ENCODE data around the gene DAZAP1. TPM values are rescaled to one million over a fixed set of nuclear protein-coding genes. Genes with fewer than 3 reads are reported as not detected.

DAZAP1 gene
- polyA plus RNA-seq, 4 donors, result 77.5 to 89.8 (median 83.4) TPM

DNA sequence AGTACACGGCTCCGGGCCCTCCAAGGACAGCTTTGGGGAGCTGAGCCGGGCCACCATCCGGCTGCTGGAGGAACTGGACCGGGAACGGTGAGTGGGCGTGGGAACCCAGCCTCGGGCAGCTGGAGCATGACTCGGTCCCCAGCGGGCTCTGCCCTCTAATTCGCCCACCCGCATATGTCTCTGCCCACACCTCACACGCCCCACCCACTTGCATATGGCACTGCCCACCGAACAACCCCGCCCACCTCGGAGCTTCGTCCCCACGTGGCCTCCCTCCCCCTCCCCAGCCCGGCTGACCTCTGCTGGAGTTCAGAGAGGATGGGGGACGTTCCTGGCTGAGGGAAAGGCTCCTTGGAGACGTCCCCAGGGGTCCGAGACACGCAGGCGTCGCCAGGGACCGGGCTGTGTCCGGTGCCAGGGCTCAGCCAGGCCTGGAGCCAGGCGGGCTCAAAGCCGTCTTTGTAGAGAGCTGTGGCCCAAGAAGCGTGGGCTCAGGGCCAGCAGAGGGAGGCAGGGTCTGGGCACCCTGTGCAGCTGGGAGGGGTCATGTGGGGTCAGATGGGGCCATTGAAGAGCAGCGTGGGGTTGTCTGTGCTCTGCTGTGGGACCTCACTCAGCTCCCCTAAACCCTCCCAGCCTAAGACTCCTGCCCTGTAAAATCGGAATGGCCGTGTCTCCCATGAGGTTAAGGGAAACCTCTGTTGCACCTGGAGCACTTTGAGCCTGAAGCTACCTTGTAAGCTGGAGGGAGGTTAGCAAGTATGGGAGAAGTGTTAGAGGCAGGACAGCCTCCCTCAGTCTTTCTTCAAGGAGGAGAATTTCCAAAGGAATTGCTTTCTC is 46.4 kb downstream of the DAZAP1 start:
- DNase-seq (ENCODE audit: low read depth in 4 of 4, low spot score in 3 of 4), result no peak

DNA sequence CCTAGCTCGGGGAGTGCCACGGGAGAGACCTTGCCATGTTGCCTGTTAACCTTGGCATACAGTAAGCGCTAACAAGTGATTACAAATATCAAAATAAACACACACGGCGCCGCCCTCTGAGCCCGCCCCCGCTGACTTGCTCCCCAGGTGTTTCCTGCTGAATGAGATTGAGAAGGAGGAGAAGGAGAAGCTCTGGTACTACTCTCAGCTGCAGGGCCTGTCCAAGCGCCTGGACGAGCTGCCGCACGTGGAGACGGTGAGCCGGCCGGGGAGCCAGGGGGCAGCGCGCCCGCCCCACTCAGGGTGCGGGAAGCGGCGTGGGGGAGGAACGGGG is 47.6 kb downstream of the DAZAP1 start:
- DNase-seq (ENCODE audit: low read depth in 4 of 4, low spot score in 3 of 4), result no peak

DNA sequence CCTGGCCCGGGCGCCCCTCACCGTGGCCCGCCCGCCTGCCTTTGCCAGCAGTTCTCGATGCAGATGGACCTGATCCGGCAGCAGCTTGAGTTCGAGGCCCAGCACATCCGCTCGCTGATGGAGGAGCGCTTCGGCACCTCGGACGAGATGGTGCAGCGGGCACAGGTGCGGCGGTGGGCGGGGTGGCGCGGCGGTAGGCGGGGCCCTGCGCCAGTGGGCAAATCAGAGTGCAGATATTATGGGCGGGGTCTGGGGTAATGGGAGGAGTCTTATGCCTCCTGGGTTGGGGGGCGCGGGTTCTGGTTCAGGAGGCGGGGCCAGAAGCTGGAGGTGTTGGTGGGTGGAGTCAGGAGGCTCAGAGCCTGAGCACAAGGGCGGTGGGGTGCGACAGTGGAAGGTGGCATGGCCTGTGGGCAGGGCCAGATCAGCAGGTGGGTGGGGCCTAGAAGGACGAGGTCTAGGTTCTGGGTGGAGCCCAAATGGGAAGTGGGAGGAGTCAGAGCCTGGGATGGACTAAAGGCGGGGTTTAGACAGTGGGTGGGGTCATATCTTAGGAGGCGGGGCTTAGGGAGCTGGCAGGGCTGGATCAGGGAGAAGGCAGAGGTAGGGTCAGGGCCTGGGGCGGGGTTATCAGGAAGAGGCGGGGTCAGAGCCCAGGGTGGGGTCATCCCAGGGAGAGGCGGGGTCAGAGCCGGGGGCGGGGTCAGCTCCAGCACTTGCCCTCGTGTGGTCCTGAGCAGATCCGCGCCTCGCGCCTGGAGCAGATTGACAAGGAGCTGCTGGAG is 48.1 kb downstream of the DAZAP1 start:
- no peak for DNase-seq (ENCODE audit: low read depth in 4 of 4, low spot score in 3 of 4)

DNA sequence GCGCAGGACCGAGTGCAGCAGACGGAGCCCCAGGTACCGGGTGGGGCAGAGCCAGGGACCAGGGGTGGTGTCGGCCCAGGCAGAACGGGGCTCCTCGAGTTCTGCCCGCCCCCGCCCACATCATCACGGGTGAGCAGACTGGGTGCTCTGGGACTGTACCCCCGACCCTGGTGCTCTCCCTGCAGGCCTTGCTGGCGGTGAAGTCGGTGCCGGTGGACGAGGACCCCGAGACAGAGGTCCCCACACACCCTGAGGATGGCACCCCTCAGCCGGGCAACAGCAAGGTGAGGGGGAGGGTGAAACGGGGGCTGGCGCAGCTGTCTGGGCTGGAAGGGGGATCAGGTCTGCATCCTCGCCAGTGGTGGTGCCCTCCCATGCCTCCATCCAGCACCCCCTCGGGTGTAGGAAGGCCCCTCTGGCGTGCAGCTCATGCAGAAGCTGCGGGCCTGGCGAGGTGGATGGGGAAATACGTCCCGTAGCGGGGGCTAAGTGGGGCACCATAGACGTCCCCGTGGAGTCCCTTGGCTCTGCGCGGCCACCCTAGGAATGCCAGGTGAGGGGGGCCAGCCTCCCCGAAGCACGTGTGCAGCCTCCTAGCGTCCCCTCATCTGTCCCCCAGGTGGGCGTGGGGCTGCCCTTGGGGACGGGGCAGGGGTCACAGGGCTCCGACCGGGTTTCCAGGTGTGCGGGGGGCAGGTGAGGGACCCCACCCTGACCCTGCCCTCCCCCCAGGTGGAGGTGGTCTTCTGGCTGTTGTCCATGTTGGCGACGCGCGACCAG is 48.9 kb downstream of the DAZAP1 start:
- no peak for DNase-seq (ENCODE audit: low read depth in 4 of 4, low spot score in 3 of 4)

DNA sequence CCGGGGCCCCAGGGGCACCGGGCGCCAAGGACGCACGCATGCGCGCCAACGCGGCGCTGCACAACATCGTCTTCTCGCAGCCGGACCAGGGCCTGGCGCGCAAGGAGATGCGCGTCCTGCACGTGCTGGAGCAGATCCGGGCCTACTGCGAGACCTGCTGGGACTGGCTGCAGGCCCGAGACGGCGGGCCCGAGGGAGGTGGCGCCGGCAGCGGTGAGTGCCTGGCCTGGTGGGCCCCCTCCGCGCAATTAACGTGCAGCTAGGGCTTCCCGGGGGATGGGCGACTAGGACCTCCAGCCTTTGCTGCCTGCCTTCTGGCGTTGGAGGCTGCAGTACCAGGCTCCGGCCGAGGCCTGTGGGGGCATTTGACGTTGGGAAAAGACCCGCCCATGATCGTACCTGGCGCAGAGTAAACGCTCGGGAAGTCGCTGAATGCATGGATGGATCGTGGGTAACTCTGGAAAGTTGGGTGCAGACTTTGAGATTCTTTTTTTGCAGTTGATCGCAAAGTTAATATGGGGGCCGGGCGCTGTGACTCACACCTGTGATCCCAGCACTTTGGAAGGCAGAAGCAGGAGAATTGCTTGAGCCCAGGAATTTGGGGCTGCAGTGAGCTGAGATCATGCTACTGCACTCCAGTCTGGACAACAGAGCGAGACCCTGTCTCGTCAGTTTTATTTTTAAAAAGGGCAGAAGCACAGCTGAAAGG is 49.8 kb downstream of the DAZAP1 start:
- DNase-seq (ENCODE audit: low read depth in 4 of 4, low spot score in 3 of 4), result no peak

DNA sequence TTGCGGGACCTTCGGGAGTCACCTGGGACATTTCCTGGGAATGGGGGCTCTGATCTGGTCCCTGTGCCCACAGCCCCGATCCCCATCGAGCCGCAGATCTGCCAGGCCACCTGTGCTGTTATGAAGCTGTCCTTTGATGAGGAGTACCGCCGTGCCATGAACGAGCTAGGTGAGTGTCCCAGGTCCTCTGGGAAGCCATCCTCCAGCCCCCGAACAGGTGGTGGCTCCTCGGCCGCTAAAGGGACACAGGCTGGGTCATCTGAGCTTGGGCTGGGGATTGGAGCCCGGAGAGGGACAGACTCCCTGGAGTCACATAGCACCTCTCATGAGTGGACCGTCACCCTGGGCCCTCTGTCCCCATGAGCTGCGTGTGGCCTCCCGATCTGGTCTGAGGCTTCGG is 50.5 kb downstream of the DAZAP1 start:
- DNase-seq (ENCODE audit: low read depth in 4 of 4, low spot score in 3 of 4), result no peak

DNA sequence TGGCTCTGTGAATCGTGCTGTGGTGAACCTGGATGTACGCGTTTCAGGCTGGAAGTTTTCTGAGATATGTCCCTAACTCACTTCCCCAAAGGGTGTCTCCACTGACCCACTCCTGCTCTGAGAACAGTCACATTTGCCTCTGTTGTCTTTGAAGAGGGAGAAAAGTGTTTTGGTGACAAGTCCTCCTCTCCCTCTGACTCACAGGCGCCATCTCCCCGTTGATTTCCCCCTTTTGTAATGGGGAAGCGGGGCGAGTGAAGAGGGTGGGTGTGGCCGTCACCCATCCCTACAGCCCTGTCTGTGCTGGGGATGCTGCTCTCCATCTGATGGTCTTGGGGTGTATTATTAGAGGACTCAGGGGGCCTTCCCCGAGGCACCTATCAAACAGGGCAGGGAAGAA is 52.1 kb downstream of the DAZAP1 start:
- no peak for DNase-seq (ENCODE audit: low read depth in 4 of 4, low spot score in 3 of 4)

DNA sequence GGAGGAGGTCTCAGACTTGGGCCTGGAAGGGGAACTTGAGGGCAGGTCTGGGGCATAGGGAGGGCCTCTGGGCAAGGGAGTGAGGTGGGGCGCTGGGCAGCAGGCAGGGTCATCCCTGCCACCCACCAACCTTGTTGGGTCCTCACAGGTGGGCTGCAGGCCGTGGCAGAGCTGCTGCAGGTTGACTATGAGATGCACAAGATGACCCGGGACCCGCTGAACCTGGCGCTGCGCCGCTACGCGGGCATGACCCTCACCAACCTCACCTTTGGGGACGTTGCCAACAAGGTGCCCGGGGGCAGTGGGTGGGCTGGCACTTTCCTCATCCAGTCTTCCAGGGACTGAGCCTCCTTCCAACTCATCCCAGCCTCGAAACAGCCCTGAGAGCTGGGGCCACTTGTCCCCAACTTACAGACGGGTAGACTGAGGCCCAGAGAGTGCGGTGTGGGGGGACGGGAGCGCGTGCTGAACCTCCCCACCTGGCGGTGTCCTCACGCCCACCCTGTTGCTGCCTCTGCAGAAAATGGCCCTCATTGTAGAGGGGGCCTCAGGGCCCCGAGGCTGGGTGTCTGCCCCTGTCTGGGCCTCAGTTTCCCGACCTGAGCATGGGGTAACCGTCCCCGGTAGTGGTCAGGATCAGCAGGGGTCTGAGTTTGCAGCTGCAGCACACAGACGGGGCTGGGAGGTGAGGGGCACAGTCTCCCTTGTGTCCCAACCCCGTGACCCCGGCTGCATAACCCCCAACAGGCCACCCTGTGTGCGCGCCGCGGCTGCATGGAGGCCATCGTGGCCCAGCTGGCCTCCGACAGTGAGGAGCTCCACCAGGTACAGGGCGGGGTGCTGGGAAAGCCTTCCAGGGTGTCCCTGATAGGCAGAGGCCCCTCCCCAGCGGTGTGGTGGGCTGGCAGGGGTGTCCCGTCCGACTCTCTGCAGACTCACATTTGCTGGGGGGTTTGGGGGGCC is 52.9 kb downstream of the DAZAP1 start:
- no peak for DNase-seq (ENCODE audit: low read depth in 4 of 4, low spot score in 3 of 4)

DNA sequence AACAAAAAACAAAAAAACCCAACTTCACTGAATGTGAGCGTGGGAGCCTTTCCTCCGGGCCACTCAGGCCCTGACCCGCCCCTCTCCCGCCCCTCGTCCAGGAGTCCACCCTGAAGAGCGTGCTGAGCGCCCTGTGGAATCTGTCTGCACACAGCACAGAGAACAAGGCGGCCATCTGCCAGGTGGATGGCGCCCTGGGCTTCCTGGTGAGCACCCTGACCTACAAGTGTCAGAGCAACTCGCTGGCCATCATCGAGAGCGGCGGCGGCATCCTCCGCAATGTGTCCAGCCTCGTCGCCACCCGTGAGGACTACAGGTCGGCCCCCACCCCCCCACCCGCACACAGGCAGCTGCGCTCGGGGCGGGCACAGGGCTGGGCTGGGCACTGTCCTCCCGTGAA is 54.5 kb downstream of the DAZAP1 start:
- no peak for DNase-seq (ENCODE audit: low read depth in 4 of 4, low spot score in 3 of 4)

DNA sequence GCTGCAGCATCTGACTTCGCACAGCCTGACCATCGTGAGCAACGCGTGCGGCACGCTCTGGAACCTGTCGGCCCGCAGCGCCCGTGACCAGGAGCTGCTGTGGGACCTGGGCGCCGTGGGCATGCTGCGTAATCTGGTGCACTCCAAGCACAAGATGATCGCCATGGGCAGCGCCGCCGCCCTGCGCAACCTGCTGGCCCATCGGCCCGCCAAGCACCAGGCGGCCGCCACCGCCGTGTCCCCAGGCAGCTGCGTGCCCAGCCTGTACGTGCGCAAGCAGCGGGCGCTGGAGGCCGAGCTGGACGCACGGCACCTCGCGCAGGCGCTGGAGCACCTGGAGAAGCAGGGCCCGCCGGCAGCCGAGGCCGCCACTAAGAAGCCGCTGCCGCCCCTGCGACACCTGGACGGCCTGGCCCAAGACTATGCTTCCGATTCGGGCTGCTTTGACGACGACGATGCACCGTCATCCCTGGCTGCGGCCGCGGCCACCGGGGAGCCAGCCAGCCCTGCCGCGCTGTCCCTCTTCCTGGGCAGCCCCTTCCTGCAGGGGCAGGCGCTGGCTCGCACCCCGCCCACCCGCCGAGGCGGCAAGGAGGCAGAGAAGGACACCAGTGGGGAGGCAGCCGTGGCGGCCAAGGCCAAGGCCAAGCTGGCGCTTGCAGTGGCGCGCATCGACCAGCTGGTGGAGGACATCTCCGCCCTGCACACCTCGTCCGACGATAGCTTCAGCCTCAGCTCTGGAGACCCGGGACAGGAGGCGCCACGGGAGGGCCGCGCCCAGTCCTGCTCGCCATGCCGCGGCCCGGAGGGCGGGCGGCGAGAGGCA is 58.0 kb downstream of the DAZAP1 start:
- DNase-seq (ENCODE audit: low read depth in 4 of 4, low spot score in 3 of 4), result no peak

DNA sequence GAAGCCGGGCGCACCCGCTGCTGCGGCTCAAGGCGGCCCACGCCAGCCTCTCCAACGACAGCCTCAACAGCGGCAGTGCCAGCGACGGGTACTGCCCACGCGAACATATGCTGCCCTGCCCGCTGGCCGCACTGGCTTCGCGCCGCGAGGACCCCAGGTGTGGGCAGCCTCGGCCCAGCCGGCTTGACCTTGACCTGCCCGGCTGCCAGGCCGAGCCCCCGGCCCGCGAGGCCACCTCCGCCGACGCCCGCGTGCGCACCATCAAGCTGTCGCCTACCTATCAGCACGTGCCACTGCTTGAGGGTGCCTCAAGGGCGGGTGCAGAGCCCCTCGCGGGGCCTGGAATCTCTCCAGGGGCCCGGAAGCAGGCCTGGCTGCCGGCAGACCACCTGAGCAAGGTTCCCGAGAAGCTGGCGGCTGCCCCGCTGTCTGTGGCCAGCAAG is 58.7 kb downstream of the DAZAP1 start:
- DNase-seq (ENCODE audit: low read depth in 4 of 4, low spot score in 3 of 4), result no peak

DNA sequence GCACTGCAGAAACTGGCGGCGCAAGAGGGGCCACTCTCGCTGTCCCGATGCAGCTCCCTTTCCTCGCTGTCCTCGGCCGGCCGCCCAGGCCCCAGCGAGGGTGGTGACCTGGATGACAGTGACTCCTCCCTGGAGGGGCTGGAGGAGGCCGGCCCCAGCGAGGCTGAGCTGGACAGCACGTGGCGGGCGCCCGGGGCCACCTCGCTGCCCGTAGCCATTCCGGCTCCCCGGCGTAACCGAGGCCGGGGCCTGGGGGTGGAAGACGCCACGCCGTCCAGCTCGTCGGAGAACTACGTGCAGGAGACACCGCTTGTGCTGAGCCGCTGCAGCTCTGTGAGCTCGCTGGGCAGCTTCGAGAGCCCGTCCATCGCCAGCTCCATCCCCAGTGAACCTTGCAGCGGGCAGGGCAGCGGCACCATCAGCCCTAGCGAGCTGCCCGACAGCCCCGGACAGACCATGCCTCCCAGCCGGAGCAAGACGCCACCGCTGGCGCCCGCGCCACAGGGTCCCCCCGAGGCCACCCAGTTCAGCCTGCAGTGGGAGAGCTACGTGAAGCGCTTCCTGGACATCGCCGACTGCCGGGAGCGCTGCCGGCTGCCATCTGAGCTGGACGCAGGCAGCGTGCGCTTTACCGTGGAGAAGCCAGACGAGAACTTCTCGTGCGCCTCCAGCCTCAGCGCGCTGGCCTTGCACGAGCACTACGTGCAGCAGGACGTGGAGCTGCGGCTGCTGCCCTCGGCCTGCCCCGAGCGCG is 59.3 kb downstream of the DAZAP1 start:
- DNase-seq (ENCODE audit: low read depth in 4 of 4, low spot score in 3 of 4), result no peak

DNA sequence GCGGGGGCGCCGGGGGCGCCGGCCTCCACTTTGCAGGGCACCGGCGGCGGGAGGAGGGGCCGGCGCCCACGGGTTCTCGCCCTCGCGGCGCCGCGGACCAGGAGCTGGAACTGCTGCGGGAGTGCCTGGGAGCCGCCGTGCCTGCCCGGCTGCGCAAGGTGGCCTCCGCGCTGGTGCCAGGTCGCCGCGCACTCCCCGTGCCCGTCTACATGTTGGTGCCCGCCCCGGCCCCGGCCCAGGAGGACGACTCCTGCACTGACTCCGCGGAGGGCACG is 59.8 kb downstream of the DAZAP1 start:
- DNase-seq (ENCODE audit: low read depth in 4 of 4, low spot score in 3 of 4), result no peak

DNA sequence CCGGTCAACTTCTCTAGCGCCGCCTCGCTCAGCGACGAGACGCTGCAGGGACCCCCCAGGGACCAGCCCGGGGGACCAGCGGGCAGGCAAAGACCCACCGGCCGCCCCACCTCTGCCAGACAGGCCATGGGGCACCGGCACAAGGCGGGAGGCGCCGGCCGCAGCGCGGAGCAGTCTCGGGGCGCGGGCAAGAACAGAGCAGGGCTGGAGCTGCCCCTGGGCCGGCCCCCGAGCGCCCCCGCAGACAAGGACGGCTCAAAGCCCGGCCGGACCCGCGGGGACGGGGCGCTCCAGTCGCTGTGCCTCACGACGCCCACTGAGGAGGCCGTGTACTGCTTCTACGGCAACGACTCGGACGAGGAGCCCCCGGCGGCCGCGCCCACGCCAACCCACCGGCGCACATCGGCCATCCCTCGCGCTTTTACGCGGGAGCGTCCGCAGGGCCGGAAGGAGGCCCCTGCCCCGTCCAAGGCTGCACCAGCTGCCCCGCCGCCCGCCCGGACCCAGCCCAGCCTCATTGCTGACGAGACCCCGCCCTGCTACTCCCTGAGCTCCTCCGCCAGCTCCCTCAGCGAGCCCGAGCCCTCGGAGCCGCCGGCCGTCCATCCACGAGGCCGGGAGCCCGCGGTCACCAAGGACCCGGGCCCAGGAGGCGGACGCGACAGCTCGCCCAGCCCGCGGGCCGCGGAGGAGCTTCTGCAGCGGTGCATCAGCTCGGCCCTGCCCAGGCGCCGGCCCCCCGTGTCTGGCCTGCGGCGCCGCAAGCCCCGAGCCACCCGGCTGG is 60.3 kb downstream of the DAZAP1 start:
- no peak for DNase-seq (ENCODE audit: low read depth in 4 of 4, low spot score in 3 of 4)

DNA sequence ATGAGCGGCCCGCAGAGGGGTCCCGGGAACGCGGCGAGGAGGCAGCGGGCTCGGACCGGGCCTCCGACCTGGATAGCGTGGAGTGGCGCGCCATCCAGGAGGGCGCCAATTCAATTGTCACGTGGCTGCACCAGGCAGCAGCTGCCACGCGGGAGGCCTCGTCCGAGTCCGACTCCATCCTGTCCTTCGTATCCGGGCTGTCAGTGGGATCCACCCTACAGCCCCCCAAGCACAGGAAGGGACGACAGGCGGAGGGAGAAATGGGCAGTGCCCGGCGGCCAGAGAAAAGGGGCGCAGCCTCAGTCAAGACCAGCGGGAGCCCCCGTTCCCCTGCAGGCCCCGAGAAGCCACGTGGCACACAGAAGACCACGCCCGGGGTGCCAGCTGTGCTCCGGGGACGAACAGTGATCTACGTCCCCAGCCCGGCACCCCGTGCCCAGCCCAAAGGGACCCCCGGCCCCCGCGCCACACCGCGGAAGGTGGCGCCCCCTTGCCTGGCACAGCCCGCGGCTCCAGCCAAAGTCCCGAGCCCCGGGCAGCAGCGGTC is 61.0 kb downstream of the DAZAP1 start:
- no peak for DNase-seq (ENCODE audit: low read depth in 4 of 4, low spot score in 3 of 4)

DNA sequence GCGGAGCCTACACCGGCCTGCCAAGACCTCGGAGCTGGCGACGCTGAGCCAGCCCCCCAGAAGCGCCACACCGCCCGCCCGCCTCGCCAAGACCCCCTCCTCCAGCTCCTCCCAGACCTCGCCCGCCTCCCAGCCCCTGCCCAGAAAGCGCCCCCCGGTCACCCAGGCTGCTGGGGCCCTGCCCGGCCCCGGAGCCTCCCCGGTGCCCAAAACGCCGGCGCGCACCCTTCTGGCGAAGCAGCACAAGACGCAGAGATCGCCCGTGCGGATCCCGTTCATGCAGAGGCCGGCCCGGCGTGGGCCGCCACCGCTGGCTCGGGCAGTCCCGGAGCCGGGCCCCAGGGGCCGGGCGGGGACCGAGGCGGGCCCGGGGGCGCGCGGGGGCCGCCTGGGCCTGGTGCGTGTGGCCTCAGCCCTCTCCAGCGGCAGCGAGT is 61.5 kb downstream of the DAZAP1 start:
- DNase-seq (ENCODE audit: low read depth in 4 of 4, low spot score in 3 of 4), result no peak

Measured in right renal pelvis (tissue), 4 donors.